AG04449 (cell line): ENCODE results near the gene SANBR.

ENCODE experiments used
- CTCF ChIA-PET: fragments of 350-600 bp; formaldehyde crosslinking; extraction: SDS; loops from one replicate; lab custom pipeline; 2021; ENCODE audit warnings: antibody characterized with exemption; lab: Yijun Ruan, JAX
- POLR2A ChIA-PET: fragments of 400-600, 350-600 bp; formaldehyde crosslinking; extraction: SDS; loops from one replicate; lab custom pipeline; 2020; ENCODE audit warnings: antibody characterized with exemption, inconsistent platforms; lab: Yijun Ruan, JAX
- DNase-seq: peaks from one replicate; pipeline ENCODE4 v3.0.0-alpha.2; 2010; ENCODE audit warnings: low read depth, low spot score
- H3K4me3 ChIP-seq: 2 replicates; pipeline ENCODE4 v1.5.1; 2011; ENCODE audit warnings: low read depth, mild to moderate bottlenecking, control low read depth, low read length
- CTCF ChIP-seq: IDR thresholded peaks from one replicate; pipeline ENCODE4 v1.5.1; 2011; ENCODE audit warnings: mild to moderate bottlenecking, moderate library complexity, low read length, control low read depth, inconsistent platforms; ENCODE audit not compliant: insufficient read depth; ENCODE audit errors: missing control alignments

Gene SANBR

GRCh38 chr2:61042807-61043206 is 22.9 kb upstream of the SANBR start:
- no peak for DNase-seq
- CTCF ChIA-PET = no interaction called here
- POLR2A ChIA-PET = no interaction called here
- H3K4me3 ChIP-seq = no peak overlapping the region
- no peak for TF ChIP-seq CTCF

- no peak for TF ChIP-seq CTCF
- POLR2A ChIA-PET = no interaction called here
Observed at GRCh38 chr2:61044636-61045035, 21.0 kb upstream of the SANBR start.

GRCh38 chr2:61045226-61045625 is 20.4 kb upstream of the SANBR start:
- CTCF ChIA-PET = interaction anchor here (1.1 kb wide), 1 partner anchor 10 kb away, joined by 3 read pairs; no protein-coding TSS in a partner anchor
- no peak for DNase-seq
- POLR2A ChIA-PET = no interaction called here
- TF ChIP-seq CTCF = no peak
- H3K4me3 ChIP-seq = no peak overlapping the region

More at GRCh38 chr2:61044636-61045035, 21.0 kb upstream of the SANBR start:
- DNase-seq = no peak
- no peak overlapping the region for H3K4me3 ChIP-seq
- CTCF ChIA-PET = no interaction called here

GRCh38 chr2:61045999-61046398 is 19.7 kb upstream of the SANBR start:
- ChIA-PET POLR2A (interaction anchor here (0.6 kb wide), 1 partner anchor 14 kb away, joined by 3 read pairs; no protein-coding TSS in a partner anchor), CTCF (interaction anchor here (1.1 kb wide), 1 partner anchor 11 kb away, joined by 3 read pairs; no protein-coding TSS in a partner anchor)
- DNase-seq = no peak
- no peak overlapping the region for H3K4me3 ChIP-seq
- no peak for TF ChIP-seq CTCF

GRCh38 chr2:61055557-61055956 is 10.1 kb upstream of the SANBR start:
- CTCF ChIA-PET = no interaction called here

GRCh38 chr2:61057562-61057961 is 8.1 kb upstream of the SANBR start:
- CTCF ChIA-PET = no interaction called here
- no peak for DNase-seq
- H3K4me3 ChIP-seq = no peak overlapping the region
- POLR2A ChIA-PET = no interaction called here
- TF ChIP-seq CTCF = no peak

More at GRCh38 chr2:61055557-61055956, 10.1 kb upstream of the SANBR start:
- POLR2A ChIA-PET = interaction anchor here (0.6 kb wide), 1 partner anchor 10 kb away, joined by 3 read pairs; the partner anchor contains the start of gene SANBR
- DNase-seq = no peak
- H3K4me3 ChIP-seq = no peak overlapping the region
- no peak for TF ChIP-seq CTCF
